IMR-90 (cell line): Measurements from ENCODE around the gene GAL.

Source experiments
- FOS ChIP-seq: fragments of 150-350 bp; IDR thresholded peaks from 2 replicates; pipeline ENCODE4 v1.6.1; 2016; ENCODE audit warnings: low read depth, low read length
- MAZ ChIP-seq: IDR thresholded peaks from 2 replicates; pipeline ENCODE4 v1.6.1; 2012; ENCODE audit warnings: low read depth, mild to moderate bottlenecking, low read length, improper control_type of control experiment, moderate library complexity, borderline replicate concordance
- MXI1 ChIP-seq: IDR thresholded peaks from 2 replicates; pipeline ENCODE4 v1.6.1; 2012; ENCODE audit warnings: low read depth, mild to moderate bottlenecking, low read length, moderate library complexity, borderline replicate concordance
- POLR2A ChIP-seq: IDR thresholded peaks from 2 replicates; pipeline ENCODE4 v1.6.1; 2012; ENCODE audit warnings: mild to moderate bottlenecking, low read depth, low read length
- RAD21 ChIP-seq: IDR thresholded peaks from 2 replicates; pipeline ENCODE4 v1.6.1; 2012; ENCODE audit warnings: low read length, improper control_type of control experiment
- RCOR1 ChIP-seq: IDR thresholded peaks from 2 replicates; pipeline ENCODE4 v1.6.1; 2012; ENCODE audit warnings: mild to moderate bottlenecking, low read length, improper control_type of control experiment; ENCODE audit not compliant: insufficient replicate concordance
- RFX5 ChIP-seq: IDR thresholded peaks from 2 replicates; pipeline ENCODE4 v1.8.0; 2012; ENCODE audit warnings: low read depth, mild to moderate bottlenecking, low read length, moderate library complexity
- SMC3 ChIP-seq: fragments of 150-350 bp; IDR thresholded peaks from 2 replicates; pipeline ENCODE4 v1.6.1; 2016; ENCODE audit warnings: low read depth, mild to moderate bottlenecking, antibody characterized with exemption, low read length, moderate library complexity
- TF ChIP-seq, protein P1 (sequence below): conservative IDR thresholded peaks from 2 replicates; pipeline ENCODE4 v1.5.1; 2012; ENCODE audit warnings: mild to moderate bottlenecking, low read depth, low read length, improper control_type of control experiment
- TF ChIP-seq, protein P2 (sequence below): fragments of 150-350 bp; IDR thresholded peaks from 2 replicates; pipeline ENCODE4 v1.6.1; 2017; ENCODE audit warnings: mild to moderate bottlenecking, antibody characterized with exemption, low read length, low read depth

DNA sequence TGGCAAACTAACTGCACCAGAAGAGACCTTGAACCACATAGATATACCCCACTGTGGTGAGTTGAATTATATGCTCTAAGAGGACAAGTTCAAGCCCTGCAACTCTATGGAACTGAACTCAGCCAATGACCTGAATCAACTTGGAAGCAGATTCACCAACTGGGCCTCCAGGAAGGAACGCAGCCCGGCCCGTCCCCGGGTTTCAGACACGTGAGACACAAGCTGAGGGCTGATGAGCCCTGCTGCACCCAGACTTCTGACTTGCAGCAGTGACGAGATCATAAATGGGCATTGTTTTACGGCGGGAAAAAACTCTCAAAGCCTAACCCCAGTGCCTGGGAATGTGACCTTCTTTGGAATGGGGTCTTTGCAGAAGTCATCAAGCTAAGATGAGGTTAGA, 28.5 kb upstream of the GAL start:
- TF ChIP-seq, protein P1, sequence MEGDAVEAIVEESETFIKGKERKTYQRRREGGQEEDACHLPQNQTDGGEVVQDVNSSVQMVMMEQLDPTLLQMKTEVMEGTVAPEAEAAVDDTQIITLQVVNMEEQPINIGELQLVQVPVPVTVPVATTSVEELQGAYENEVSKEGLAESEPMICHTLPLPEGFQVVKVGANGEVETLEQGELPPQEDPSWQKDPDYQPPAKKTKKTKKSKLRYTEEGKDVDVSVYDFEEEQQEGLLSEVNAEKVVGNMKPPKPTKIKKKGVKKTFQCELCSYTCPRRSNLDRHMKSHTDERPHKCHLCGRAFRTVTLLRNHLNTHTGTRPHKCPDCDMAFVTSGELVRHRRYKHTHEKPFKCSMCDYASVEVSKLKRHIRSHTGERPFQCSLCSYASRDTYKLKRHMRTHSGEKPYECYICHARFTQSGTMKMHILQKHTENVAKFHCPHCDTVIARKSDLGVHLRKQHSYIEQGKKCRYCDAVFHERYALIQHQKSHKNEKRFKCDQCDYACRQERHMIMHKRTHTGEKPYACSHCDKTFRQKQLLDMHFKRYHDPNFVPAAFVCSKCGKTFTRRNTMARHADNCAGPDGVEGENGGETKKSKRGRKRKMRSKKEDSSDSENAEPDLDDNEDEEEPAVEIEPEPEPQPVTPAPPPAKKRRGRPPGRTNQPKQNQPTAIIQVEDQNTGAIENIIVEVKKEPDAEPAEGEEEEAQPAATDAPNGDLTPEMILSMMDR, result no peak
- TF ChIP-seq, protein P2, sequence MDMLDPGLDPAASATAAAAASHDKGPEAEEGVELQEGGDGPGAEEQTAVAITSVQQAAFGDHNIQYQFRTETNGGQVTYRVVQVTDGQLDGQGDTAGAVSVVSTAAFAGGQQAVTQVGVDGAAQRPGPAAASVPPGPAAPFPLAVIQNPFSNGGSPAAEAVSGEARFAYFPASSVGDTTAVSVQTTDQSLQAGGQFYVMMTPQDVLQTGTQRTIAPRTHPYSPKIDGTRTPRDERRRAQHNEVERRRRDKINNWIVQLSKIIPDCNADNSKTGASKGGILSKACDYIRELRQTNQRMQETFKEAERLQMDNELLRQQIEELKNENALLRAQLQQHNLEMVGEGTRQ, result no peak
- TF ChIP-seq POLR2A (no peak), MXI1 (no peak), FOS (no peak), RAD21 (no peak), RCOR1 (no peak), SMC3 (no peak), MAZ (no peak), RFX5 (no peak)
